Measurements from ENCODE around the gene ZBED4. TPM values are rescaled to one million over a fixed set of nuclear protein-coding genes. Genes with fewer than 3 reads are reported as not detected.

Gene ZBED4
- total RNA-seq, 1 experiment from 2014 or later, result 21.6 TPM

GRCh38 chr22:49937758-49938564, 84.3 kb downstream of the ZBED4 start:
- Histone ChIP-seq H2AFZ (ENCODE audit: low read depth, low read length, poor library complexity, severe bottlenecking) (no peak overlapping the region), H3K79me2 (ENCODE audit: insufficient read depth, low read length) (no peaks in the 10 kb centered on the region), H3K9me2 (ENCODE audit: insufficient read depth) (no peaks in the 10 kb centered on the region), H3K9ac (ENCODE audit: low read length) (no peak overlapping the region), H3K9me3 (ENCODE audit: control insufficient read depth in 1 of 2, insufficient read depth in 1 of 2, low read depth in 1 of 2, low read length in 2 of 2) (no peaks in the 10 kb centered on the region), H3K27me3 (ENCODE audit: insufficient read depth, low read length) (no peaks in the 10 kb centered on the region), H4K20me1 (ENCODE audit: insufficient read depth) (no peaks in the 10 kb centered on the region), H3K27ac (ENCODE audit: low read depth, low read length) (no peak overlapping the region; the same call in 1 of the 2 replicates), H3K36me3 (ENCODE audit: control insufficient read depth in 1 of 2, insufficient read depth in 2 of 2, low read length in 2 of 2) (no peaks in the 10 kb centered on the region), H3K4me2 (ENCODE audit: low read length) (no peak overlapping the region), H3K4me3 (replicated peaks in 1 of 2; ENCODE audit: low read depth in 1 of 2, low read length in 2 of 2) (no peak overlapping the region), H3K4me1 (ENCODE audit: control insufficient read depth in 1 of 2, insufficient read depth in 2 of 2, low read length in 2 of 2) (peaks cover 26 to 34% of the 10 kb centered on the region in 2 experiments)
- no TSS peak for BruUV-seq (replicated peaks)
- POLR2A ChIA-PET, result no interaction called here
- ATAC-seq (no peak), DNase-seq (ENCODE audit: low read depth, low spot score) (no peak)
- CTCF ChIA-PET, result interaction anchor here (2.8 kb wide), 1 partner anchor 92 kb away, joined by 18 read pairs; no protein-coding TSS in a partner anchor
- intact Hi-C loops (cut with micrococcal nuclease), result loop anchor here (10.0 kb wide), 1 partner anchor 267 kb away; the partner anchor contains the start of gene SELENOO
- TF ChIP-seq SIN3A (IDR thresholded peaks at IDR 0.05; ENCODE audit: low read depth), result no peak
- no peak for TF ChIP-seq POLR2A (IDR thresholded peaks at IDR 0.05; ENCODE audit: borderline replicate concordance, extremely low read depth, insufficient read depth, insufficient read length)
- TF ChIP-seq FOSL1 (IDR thresholded peaks at IDR 0.05; ENCODE audit: low read depth), result no peak
- no peak for TF ChIP-seq ATF3 (IDR thresholded peaks at IDR 0.05)
- TF ChIP-seq REST (IDR thresholded peaks at IDR 0.05; ENCODE audit: low read depth), result no peak
- TF ChIP-seq JUND (IDR thresholded peaks at IDR 0.05), result no peak
- TF ChIP-seq YY1 (IDR thresholded peaks at IDR 0.05; ENCODE audit: extremely low read depth, insufficient replicate concordance, low read depth, low read length), result no peak
- TF ChIP-seq ZFX (IDR thresholded peaks at IDR 0.05), result no peak
- TF ChIP-seq RAD21 (IDR thresholded peaks at IDR 0.05; ENCODE audit: low read depth), result no peak
- no peak for TF ChIP-seq EZH2 (IDR thresholded peaks at IDR 0.05)
- no peak for TF ChIP-seq ELF1 (IDR thresholded peaks at IDR 0.05; ENCODE audit: borderline replicate concordance, low read depth)
- no peak for TF ChIP-seq SRF (IDR thresholded peaks at IDR 0.05; ENCODE audit: low read depth)
- no peak for TF ChIP-seq CEBPB (IDR thresholded peaks at IDR 0.05; ENCODE audit: low read depth)
- no peak for TF ChIP-seq EZH2phosphoT487 (IDR thresholded peaks at IDR 0.05; ENCODE audit: borderline replicate concordance)
- RAD21 ChIA-PET (ENCODE audit: low non-redundant PET in 1 of 2, low total read pairs in 2 of 2, uncharacterized antibody in 2 of 2, unreplicated experiment in 2 of 2), result no interaction called here
